Measurements from ENCODE around the gene POU6F2. TPM values are rescaled to one million over a fixed set of nuclear protein-coding genes. Genes with fewer than 3 reads are reported as not detected.

Gene POU6F2
- total RNA-seq, 4 donors from 2014 or later, result 0.48 to 0.82 TPM; not detected in 2

GRCh38 chr7:39414224-39415035 is 436.7 kb downstream of the POU6F2 start:
- peak overlapping the region; percentile 26 to 53 (median 38) for H3K4me3 ChIP-seq
- TF ChIP-seq POLR2AphosphoS5 (IDR thresholded peaks at IDR 0.05) (no peak), EP300 (IDR thresholded peaks at IDR 0.05; ENCODE audit: low read depth) (no peak), POLR2A (IDR thresholded peaks at IDR 0.05) (no peak)
- TF ChIP-seq, protein P1, sequence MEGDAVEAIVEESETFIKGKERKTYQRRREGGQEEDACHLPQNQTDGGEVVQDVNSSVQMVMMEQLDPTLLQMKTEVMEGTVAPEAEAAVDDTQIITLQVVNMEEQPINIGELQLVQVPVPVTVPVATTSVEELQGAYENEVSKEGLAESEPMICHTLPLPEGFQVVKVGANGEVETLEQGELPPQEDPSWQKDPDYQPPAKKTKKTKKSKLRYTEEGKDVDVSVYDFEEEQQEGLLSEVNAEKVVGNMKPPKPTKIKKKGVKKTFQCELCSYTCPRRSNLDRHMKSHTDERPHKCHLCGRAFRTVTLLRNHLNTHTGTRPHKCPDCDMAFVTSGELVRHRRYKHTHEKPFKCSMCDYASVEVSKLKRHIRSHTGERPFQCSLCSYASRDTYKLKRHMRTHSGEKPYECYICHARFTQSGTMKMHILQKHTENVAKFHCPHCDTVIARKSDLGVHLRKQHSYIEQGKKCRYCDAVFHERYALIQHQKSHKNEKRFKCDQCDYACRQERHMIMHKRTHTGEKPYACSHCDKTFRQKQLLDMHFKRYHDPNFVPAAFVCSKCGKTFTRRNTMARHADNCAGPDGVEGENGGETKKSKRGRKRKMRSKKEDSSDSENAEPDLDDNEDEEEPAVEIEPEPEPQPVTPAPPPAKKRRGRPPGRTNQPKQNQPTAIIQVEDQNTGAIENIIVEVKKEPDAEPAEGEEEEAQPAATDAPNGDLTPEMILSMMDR (IDR thresholded peaks at IDR 0.05), result no peak
- H3K27ac ChIP-seq, result no peak overlapping the region
- intact Hi-C loops (cut with DNase I; ENCODE audit: low total_unique reads) (no loop called here), in situ Hi-C loops (cut with MboI; ENCODE audit: low pct_ligation_motif_present in 1 of 4, low pct_unique_long_range_greater_than_20kb in 1 of 4, low sequenced_read_pairs in 3 of 4) (no loop called here)
- H3K27me3 ChIP-seq, result peaks cover 26% of the 10 kb centered on the region
- H3K36me3 ChIP-seq, result no peaks in the 10 kb centered on the region
- WGBS, 2 donors (ENCODE audit: low coverage in 1 of 2), result 2 to 25% methylated on average over 1 to 37 of the region's 40 CpGs
- H3K9me3 ChIP-seq, result no peaks in the 10 kb centered on the region
- peak; percentile 31 for DNase-seq
- H3K4me1 ChIP-seq, result peaks cover 0 to 6% (median 2%) of the 10 kb centered on the region in 4 donors

DNA sequence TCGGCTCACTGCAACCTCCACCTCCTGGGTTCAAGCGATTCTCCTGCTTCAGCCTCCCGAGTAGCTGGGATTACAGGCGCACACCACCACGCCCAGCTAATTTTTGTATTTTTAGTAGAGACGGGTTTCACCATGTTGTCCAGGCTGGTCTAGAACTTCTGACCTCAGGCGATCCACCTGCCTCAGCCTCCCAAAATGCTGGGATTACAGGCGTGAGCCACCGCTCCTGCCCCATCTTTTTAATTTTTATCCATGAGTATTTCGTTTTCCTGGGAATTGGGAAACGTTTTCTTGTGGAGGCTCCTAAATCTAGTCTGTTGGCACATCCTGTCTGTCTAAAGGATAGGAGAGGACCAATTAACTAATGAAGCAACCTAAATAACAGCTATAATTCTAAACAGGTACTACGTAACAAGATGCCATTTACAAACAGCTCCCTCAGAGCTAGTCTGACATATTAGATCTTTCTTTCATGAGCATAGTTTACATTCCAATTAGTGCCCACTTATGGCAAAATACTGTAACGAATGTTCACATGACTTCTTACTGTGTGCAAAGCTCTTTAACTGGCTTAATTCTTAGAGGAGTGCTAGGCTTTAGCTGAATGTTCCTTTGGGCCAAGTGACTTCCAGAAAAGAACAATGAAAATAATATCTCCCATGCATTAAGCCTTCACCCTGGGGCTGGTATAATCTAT is 437.5 kb downstream of the POU6F2 start:
- whole genome bisulfite sequencing, 2 donors (ENCODE audit: low coverage in 1 of 2), result 70 to 79% methylated on average over 9 to 13 of the region's 13 CpGs
- peak overlapping the region in 1 of 4 donors; percentile 41 for H3K4me3 ChIP-seq
- DNase-seq, result no peak
- intact Hi-C loops (cut with DNase I; ENCODE audit: low total_unique reads), result no loop called here
- H3K4me1 ChIP-seq, result peaks cover 0 to 6% (median 2%) of the 10 kb centered on the region in 4 donors
- TF ChIP-seq EP300 (IDR thresholded peaks at IDR 0.05; ENCODE audit: low read depth), result no peak
- H3K9me3 ChIP-seq, result no peaks in the 10 kb centered on the region
- H3K27me3 ChIP-seq, result peaks cover 26% of the 10 kb centered on the region
- H3K36me3 ChIP-seq, result no peaks in the 10 kb centered on the region
- in situ Hi-C loops (cut with MboI; ENCODE audit: low pct_ligation_motif_present in 1 of 4, low pct_unique_long_range_greater_than_20kb in 1 of 4, low sequenced_read_pairs in 3 of 4), result no loop called here
- H3K27ac ChIP-seq, result no peak overlapping the region

GRCh38 chr7:39416866-39417265 is 439.2 kb downstream of the POU6F2 start:
- Histone ChIP-seq H3K4me3 (no peak overlapping the region), H3K27me3 (peaks cover 26% of the 10 kb centered on the region), H3K27ac (no peak overlapping the region), H3K36me3 (no peaks in the 10 kb centered on the region), H3K9me3 (no peaks in the 10 kb centered on the region), H3K4me1 (peaks cover 0 to 6% (median 2%) of the 10 kb centered on the region in 4 donors)
- intact Hi-C loops (cut with DNase I; ENCODE audit: low total_unique reads), result no loop called here
- 67 to 77% methylated on average over 3 of the region's 3 CpGs for WGBS, 2 donors (ENCODE audit: low coverage in 1 of 2)
- in situ Hi-C loops (cut with MboI; ENCODE audit: low pct_ligation_motif_present in 1 of 4, low pct_unique_long_range_greater_than_20kb in 1 of 4, low sequenced_read_pairs in 3 of 4), result no loop called here
- TF ChIP-seq POLR2A (IDR thresholded peaks at IDR 0.05) (no peak), EP300 (IDR thresholded peaks at IDR 0.05; ENCODE audit: low read depth) (no peak), POLR2AphosphoS5 (IDR thresholded peaks at IDR 0.05) (no peak)
- TF ChIP-seq, protein P1 (IDR thresholded peaks at IDR 0.05), result no peak
- DNase-seq, result no peak

DNA sequence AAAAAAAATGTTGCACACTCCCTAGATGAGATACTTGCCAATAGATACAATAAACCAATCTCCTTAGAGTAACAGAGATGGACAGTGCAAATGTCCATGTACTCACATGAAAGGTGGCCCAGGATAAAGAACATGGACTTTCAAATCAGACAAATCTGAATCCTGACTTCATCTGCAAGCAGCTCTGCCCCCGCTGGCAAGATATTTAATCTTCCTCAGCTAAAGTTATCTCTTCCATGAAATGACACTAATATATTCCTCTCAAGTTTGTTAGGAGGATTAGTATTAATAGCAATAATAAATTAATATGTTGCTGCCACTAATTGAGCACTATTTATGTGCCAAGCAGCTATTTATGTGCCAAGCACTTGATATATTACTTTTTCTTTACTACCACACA is 439.9 kb downstream of the POU6F2 start:
- TF ChIP-seq POLR2A (IDR thresholded peaks at IDR 0.05), result no peak
- TF ChIP-seq EP300 (IDR thresholded peaks at IDR 0.05; ENCODE audit: low read depth), result no peak
- no peak for TF ChIP-seq POLR2AphosphoS5 (IDR thresholded peaks at IDR 0.05)
- TF ChIP-seq, protein P1 (IDR thresholded peaks at IDR 0.05), result no peak
- Histone ChIP-seq H3K36me3 (no peaks in the 10 kb centered on the region), H3K27me3 (peaks cover 26% of the 10 kb centered on the region), H3K27ac (no peak overlapping the region), H3K4me3 (no peak overlapping the region), H3K9me3 (no peaks in the 10 kb centered on the region), H3K4me1 (peaks cover 0 to 6% (median 2%) of the 10 kb centered on the region in 4 donors)
- WGBS, 2 donors (ENCODE audit: low coverage in 1 of 2), result 79 to 100% methylated on average over 1 of the region's 1 CpG
- no peak for DNase-seq
- in situ Hi-C loops (cut with MboI; ENCODE audit: low pct_ligation_motif_present in 1 of 4, low pct_unique_long_range_greater_than_20kb in 1 of 4, low sequenced_read_pairs in 3 of 4), result no loop called here
- intact Hi-C loops (cut with DNase I; ENCODE audit: low total_unique reads), result no loop called here

Data from transverse colon (tissue), 4 donors.